ENCODE data around the gene CYREN. TPM values are rescaled to one million over a fixed set of nuclear protein-coding genes. Genes with fewer than 3 reads are reported as not detected.

Gene CYREN
- total and polyA plus RNA-seq, 2 of the 13 experiments (the other 11 are each of a cell fraction or from before 2014, with no cell fraction given): 20.7 to 60.7 TPM

- no peak for TF ChIP-seq CERS6 (CRISPR knock-in tag; IDR thresholded peaks at IDR 0.05)
- no peak for TF ChIP-seq ZIK1 (CRISPR knock-in tag; IDR thresholded peaks at IDR 0.05; ENCODE audit: borderline replicate concordance, low read depth)
- peak; percentile 17; the same call in 1 of the 2 replicates for TF ChIP-seq HMG20B (CRISPR knock-in tag; conservative IDR thresholded peaks at IDR 0.05)
- TF ChIP-seq ARHGAP35 (CRISPR knock-in tag; IDR thresholded peaks at IDR 0.05; ENCODE audit: borderline replicate concordance): 0 out of 2 replicates have a peak, but pooled peaks have one; percentile 60
- TF ChIP-seq ZNF282 (IDR thresholded peaks at IDR 0.05; ENCODE audit: partially characterized antibody): no peak
- TF ChIP-seq SUZ12 (IDR thresholded peaks at IDR 0.05; ENCODE audit: low read depth, low read length): no peak
- TF ChIP-seq KLF13 (CRISPR knock-in tag; IDR thresholded peaks at IDR 0.05): no peak
- TF ChIP-seq TBL1XR1 (IDR thresholded peaks at IDR 0.05; ENCODE audit: borderline replicate concordance, low read length, partially characterized antibody): peak; percentile 77
- no peak for TF ChIP-seq TERF1 (CRISPR knock-in tag; IDR thresholded peaks at IDR 0.05)
- TF ChIP-seq MLX (CRISPR knock-in tag; IDR thresholded peaks at IDR 0.05): peak; percentile 72; the same call in 1 of the 2 replicates
- no peak for TF ChIP-seq ZNF598 (CRISPR knock-in tag; IDR thresholded peaks at IDR 0.05; ENCODE audit: borderline replicate concordance)
- TF ChIP-seq ZBTB7A (CRISPR knock-in tag; IDR thresholded peaks at IDR 0.05): no peak
- TF ChIP-seq NFYB (CRISPR knock-in tag; IDR thresholded peaks at IDR 0.05): no peak
- no peak for TF ChIP-seq ZNF567 (CRISPR knock-in tag; IDR thresholded peaks at IDR 0.05; ENCODE audit: borderline replicate concordance)
- peak; percentile 67 for TF ChIP-seq ARID3A (IDR thresholded peaks at IDR 0.05; ENCODE audit: low read depth, low read length)
- no peak for TF ChIP-seq CHCHD3 (CRISPR knock-in tag; IDR thresholded peaks at IDR 0.05)
- TF ChIP-seq TBP (CRISPR knock-in tag; IDR thresholded peaks at IDR 0.05): no peak
- TF ChIP-seq ONECUT2 (CRISPR knock-in tag; IDR thresholded peaks at IDR 0.05): peak; percentile 24; the same call in 1 of the 2 replicates
- TF ChIP-seq RBM22 (optimal IDR thresholded peaks at IDR 0.05; ENCODE audit: low read length): no peak
- TF ChIP-seq KDM4B (CRISPR knock-in tag; IDR thresholded peaks at IDR 0.05): 0 out of 2 replicates have a peak, but pooled peaks have one; percentile 51
- no peak for TF ChIP-seq ZNF460 (CRISPR knock-in tag; IDR thresholded peaks at IDR 0.05; ENCODE audit: borderline replicate concordance)
- TF ChIP-seq MZF1 (CRISPR knock-in tag; IDR thresholded peaks at IDR 0.05; ENCODE audit: borderline replicate concordance): no peak
- TF ChIP-seq ATRX (CRISPR knock-in tag; IDR thresholded peaks at IDR 0.05; ENCODE audit: borderline replicate concordance): no peak
- TF ChIP-seq FLYWCH1 (CRISPR knock-in tag; IDR thresholded peaks at IDR 0.05): no peak
- no peak for TF ChIP-seq ETV6 (CRISPR knock-in tag; conservative IDR thresholded peaks at IDR 0.05)
- TF ChIP-seq TRIM24 (CRISPR knock-in tag; IDR thresholded peaks at IDR 0.05): no peak
- TF ChIP-seq ZNF607 (CRISPR knock-in tag; IDR thresholded peaks at IDR 0.05; ENCODE audit: borderline replicate concordance): peak; percentile 79
Measured at GRCh38 chr7:135147899-135148721, 22.4 kb downstream of the CYREN start, which contains the start of gene TMEM140 (continued).
